SH-SY5Y (cell line): ENCODE data around the gene BLACAT1.

Experiments used
- GATA2 ChIP-seq: IDR thresholded peaks from 2 replicates; pipeline ENCODE4 v1.6.1; 2011; ENCODE audit warnings: mild to moderate bottlenecking, low read depth, low read length
- GATA3 ChIP-seq: IDR thresholded peaks from 2 replicates; pipeline ENCODE4 v1.6.1; 2011; ENCODE audit warnings: low read depth, mild to moderate bottlenecking, low read length, moderate library complexity

Gene BLACAT1

DNA sequence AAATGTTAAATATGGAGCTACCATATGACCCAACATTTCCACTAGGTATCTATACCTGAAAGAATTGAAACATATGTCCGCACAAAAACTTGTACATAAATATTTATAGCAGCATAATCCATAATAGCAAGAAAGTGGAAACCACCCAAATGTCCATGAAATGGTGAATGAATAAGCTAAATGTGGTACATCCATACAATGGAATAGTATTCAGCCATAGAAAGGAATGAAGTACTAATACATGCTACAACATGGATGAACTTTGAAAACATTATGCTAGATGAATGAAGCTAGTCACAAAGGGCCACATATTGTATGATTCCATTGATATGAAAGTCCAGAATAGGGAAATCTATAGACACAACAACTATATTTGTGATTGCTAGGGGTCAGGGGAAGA lies 20.0 kb upstream of the BLACAT1 start:
- TF ChIP-seq GATA3 (no peak), GATA2 (no peak)

- TF ChIP-seq GATA3 (no peak), GATA2 (no peak)
Measured at GRCh38 chr1:205474571-205474970, 18.7 kb upstream of the BLACAT1 start.

- no peak for TF ChIP-seq GATA3
- TF ChIP-seq GATA2: no peak
Measured at GRCh38 chr1:205473966-205474365, 18.1 kb upstream of the BLACAT1 start.

GRCh38 chr1:205473475-205473874 lies 17.6 kb upstream of the BLACAT1 start:
- TF ChIP-seq GATA3: no peak
- TF ChIP-seq GATA2: no peak

GRCh38 chr1:205472737-205473441 lies 17.0 kb upstream of the BLACAT1 start:
- TF ChIP-seq GATA3 (no peak), GATA2 (no peak)

GRCh38 chr1:205470131-205470530 lies 14.3 kb upstream of the BLACAT1 start:
- TF ChIP-seq GATA3: no peak
- TF ChIP-seq GATA2: no peak

DNA sequence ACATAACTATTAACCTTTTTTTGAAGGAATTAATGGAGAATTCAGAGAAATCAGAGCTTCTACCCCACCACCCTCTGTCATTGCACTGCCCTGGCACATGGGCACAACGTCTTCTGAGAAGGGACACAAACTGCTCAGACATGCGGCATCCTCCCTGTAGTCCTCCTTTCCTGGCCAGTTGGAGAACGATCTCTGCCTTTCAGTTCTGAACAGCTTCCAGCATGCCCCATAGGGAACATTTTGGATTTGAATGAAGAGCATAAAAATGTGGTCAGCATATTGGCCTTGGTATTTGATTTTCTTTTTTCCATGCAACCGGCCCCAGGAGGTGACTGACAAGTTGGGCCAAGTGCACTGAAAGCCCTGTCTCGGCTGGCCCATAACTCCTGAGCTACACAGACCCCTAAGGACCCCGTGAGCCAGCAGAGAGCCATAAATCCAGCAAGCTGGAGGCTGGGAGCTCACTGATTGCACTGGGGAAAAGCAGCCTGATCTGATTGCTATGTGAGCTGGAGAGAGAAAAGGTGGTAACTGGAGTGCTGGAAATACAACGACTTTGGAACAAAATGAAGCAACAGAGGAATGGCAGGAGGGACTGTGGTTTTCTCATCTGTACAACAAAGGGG lies 10.9 kb upstream of the BLACAT1 start:
- TF ChIP-seq GATA2 (no peak), GATA3 (no peak)

GRCh38 chr1:205465392-205465791 lies 9.5 kb upstream of the BLACAT1 start:
- TF ChIP-seq GATA3 (no peak), GATA2 (no peak)

GRCh38 chr1:205458777-205459566 lies 3.1 kb upstream of the BLACAT1 start:
- TF ChIP-seq GATA3 (no peak), GATA2 (no peak)

DNA sequence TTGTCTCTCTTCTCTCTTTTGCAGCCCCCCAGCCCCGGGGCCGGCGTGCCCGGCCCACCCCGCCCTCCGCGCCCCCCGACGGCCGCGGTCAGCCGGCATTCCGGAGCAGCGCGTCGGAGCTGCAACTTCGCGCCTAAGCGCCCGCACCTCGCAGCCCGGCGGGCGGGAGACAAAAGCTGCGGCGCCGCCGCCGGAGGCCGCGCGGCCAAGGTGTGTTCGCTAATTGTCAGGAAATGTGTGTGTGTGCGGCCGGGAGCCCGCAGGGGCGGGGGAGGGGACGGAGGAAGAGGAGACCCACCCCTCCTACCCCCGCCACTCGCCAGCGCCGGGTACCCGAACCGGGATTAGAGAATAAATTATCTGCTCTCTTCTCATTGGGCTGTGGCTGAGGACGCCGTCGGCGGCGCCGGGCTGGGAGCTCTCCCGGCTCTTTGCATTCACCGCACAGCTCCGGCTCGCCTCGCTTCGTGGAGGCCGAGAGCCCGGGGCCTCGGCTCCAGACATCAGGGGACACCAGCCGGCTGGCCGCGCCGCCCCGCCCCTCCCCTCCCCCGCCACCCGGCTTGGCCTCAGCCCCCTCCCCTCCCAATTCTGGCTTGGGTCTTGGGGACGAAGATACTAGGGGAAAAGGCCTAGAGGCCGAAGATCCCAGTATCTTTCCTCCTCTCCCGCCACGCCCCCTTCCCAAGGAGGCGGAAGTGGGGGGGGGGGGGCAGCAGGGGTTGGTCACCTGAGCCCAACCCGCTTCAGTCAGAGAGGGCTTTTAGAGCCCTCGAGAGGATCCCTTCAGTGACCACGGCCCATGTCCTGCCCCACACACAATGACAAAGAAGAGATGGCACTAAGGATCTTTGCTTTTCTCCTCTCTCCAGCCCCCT lies 1.3 kb upstream of the BLACAT1 start:
- TF ChIP-seq GATA3: no peak
- no peak for TF ChIP-seq GATA2

GRCh38 chr1:205456383-205456867 lies 580 bp upstream of the BLACAT1 start:
- TF ChIP-seq GATA2 (no peak), GATA3 (no peak)

DNA sequence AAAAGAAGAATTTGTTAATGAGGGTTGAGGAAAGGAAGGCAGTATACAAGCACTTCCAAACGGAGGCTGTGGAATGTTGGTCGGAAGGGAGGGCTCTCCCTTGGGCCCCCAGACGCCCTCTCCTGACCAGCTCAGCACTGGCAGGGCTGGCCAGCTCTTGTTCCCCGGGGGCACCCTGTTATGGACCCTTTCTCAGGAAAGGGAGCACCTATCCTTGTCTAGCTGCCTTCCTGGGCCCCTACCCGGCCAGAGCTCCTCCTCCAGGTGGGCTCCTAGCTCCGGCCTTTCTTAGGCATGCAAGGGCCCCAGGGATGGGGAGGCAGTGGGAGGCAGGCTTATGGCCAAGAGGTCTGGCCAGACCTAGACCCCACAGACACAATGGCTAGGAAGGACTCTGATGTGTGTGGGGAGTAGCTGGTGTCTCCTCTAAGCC lies 926 bp downstream of the BLACAT1 start:
- TF ChIP-seq GATA2: no peak
- TF ChIP-seq GATA3: no peak

GRCh38 chr1:205453466-205453865 lies 2.4 kb downstream of the BLACAT1 start:
- no peak for TF ChIP-seq GATA3

DNA sequence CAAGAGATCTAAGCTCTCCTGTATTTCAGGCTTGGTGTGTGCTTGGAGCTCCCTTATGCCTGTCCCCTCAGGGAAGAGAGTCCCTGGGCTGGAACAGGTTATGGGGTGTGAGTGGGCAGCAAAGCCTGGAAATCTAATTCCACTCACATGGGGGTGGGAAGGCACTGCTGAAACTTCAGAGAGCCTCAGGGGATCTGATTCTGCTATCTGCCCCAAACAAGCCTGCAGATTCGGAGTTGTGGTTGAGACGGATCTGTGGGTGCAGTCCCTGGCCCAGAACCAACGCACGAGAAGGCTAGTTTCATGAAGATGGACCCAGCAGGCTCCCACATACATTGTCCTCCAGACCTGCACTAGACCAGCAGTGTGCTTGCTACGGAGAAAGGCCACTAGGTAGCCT lies 2.9 kb downstream of the BLACAT1 start:
- no peak for TF ChIP-seq GATA2
- no peak for TF ChIP-seq GATA3

- no peak for TF ChIP-seq GATA3
- no peak for TF ChIP-seq GATA2
Measured at GRCh38 chr1:205452364-205452763, 3.5 kb downstream of the BLACAT1 start.
